IMR-90 (cell line): ENCODE results near the gene GAS6. TPM values are rescaled to one million over a fixed set of nuclear protein-coding genes. Genes with fewer than 3 reads are reported as not detected.

Source experiments
- ATAC-seq: fragments of 200-7000 bp; cut with Tn5 transposase; 2 replicates; pipeline ENCODE4 v1.9.1; 2020; ENCODE audit warnings: low read depth, mild to moderate bottlenecking, moderate library complexity
- BruUV-seq: library from RNA; stranded (reverse); fragments of 400-500 nt; replicated peaks from 2 replicates; lab custom pipeline; 2021; lab: Mats Ljungman, UMichigan
- CTCF ChIA-PET: fragments of 300-600 bp; formaldehyde crosslinking; extraction: SDS; loops from one replicate; lab custom pipeline; 2021; ENCODE audit warnings: antibody characterized with exemption; lab: Yijun Ruan, JAX
- POLR2A ChIA-PET: fragments of 300-600 bp; sonication (Branson Sonifier 250); formaldehyde crosslinking; loops from one replicate; lab custom pipeline; 2022; ENCODE audit warnings: antibody characterized with exemption; ENCODE audit not compliant: unreplicated experiment; lab: Charles Lee
- DNase-seq: peaks from one replicate; pipeline ENCODE4 v3.0.0; 2013
- H2AFZ ChIP-seq: replicated peaks from 2 replicates; pipeline ENCODE3; 2013; ENCODE audit warnings: low read length, mild to moderate bottlenecking; ENCODE audit not compliant: poor library complexity
- H2AK5ac ChIP-seq: 2 replicates; pipeline ENCODE4 v1.6.1; 2013; ENCODE audit warnings: low read depth, low read length, inconsistent platforms
- H2AK9ac ChIP-seq: replicated peaks from 2 replicates; pipeline ENCODE3; 2013; ENCODE audit warnings: mild to moderate bottlenecking, low read depth, low read length, moderate library complexity; ENCODE audit not compliant: poor library complexity
- H2BK120ac ChIP-seq: 2 replicates; pipeline ENCODE4 v1.6.1; 2013; ENCODE audit warnings: low read depth, low read length, inconsistent platforms
- H2BK15ac ChIP-seq: 3 replicates; pipeline ENCODE4 v1.6.1; 2013; ENCODE audit warnings: low read depth, low read length, inconsistent platforms
- H2BK20ac ChIP-seq: 2 replicates; pipeline ENCODE4 v1.6.1; 2013; ENCODE audit warnings: low read depth, mild to moderate bottlenecking, inconsistent platforms, low read length, moderate library complexity
- H2BK5ac ChIP-seq: 2 replicates; pipeline ENCODE4 v1.6.1; 2013; ENCODE audit warnings: mild to moderate bottlenecking, low read depth, low read length, inconsistent platforms; ENCODE audit not compliant: poor library complexity, severe bottlenecking
- H3K14ac ChIP-seq: replicated peaks from 2 replicates; pipeline ENCODE4 v1.6.1; 2013; ENCODE audit warnings: low read depth, low read length, inconsistent platforms
- H3K18ac ChIP-seq: 2 replicates; pipeline ENCODE4 v1.6.1; 2013; ENCODE audit warnings: low read depth, low read length, control low read depth
- H3K23ac ChIP-seq: 2 replicates; pipeline ENCODE4 v1.6.1; 2013; ENCODE audit warnings: low read depth, low read length, inconsistent platforms
- H3K27ac ChIP-seq: 2 replicates; pipeline ENCODE4 v1.5.1; 2013; ENCODE audit warnings: mild to moderate bottlenecking, control low read depth, low read length; ENCODE audit not compliant: insufficient read depth
- H3K27me3 ChIP-seq: 2 replicates; pipeline ENCODE4 v1.6.1; 2013; ENCODE audit warnings: low read length; ENCODE audit not compliant: control insufficient read depth, insufficient read depth
- H3K36me3 ChIP-seq: 2 replicates; pipeline ENCODE4 v1.6.1; 2013; ENCODE audit warnings: low read length, mixed read lengths; ENCODE audit not compliant: control insufficient read depth, insufficient read depth
- H3K4ac ChIP-seq: 2 replicates; pipeline ENCODE4 v1.6.1; 2013; ENCODE audit warnings: low read depth, low read length, inconsistent platforms
- H3K4me1 ChIP-seq: 2 replicates; pipeline ENCODE4 v1.6.1; 2013; ENCODE audit warnings: low read length, mixed read lengths; ENCODE audit not compliant: control insufficient read depth, insufficient read depth
- H3K4me2 ChIP-seq: 2 replicates; pipeline ENCODE4 v1.6.1; 2013; ENCODE audit warnings: low read depth, mild to moderate bottlenecking, control low read depth, low read length, moderate library complexity
- H3K4me3 ChIP-seq: 2 replicates; pipeline ENCODE4 v1.5.1; 2013; ENCODE audit warnings: low read depth, mild to moderate bottlenecking, control low read depth, low read length, moderate library complexity; ENCODE audit not compliant: insufficient read depth
- H3K56ac ChIP-seq: 2 replicates; pipeline ENCODE4 v1.6.1; 2013; ENCODE audit warnings: low read length, inconsistent platforms; ENCODE audit not compliant: insufficient read depth; ENCODE audit errors: extremely low read depth
- H3K79me1 ChIP-seq, 2 experiments: 2 replicates each; pipeline ENCODE4 v1.6.1; 2013; ENCODE audit warnings: low read length in 2 of 2, inconsistent platforms in 1 of 2, low read depth in 1 of 2
- H3K9ac ChIP-seq: 2 replicates; pipeline ENCODE4 v1.6.1; 2013; ENCODE audit warnings: low read depth, low read length, control low read depth
- H3K9me1 ChIP-seq: 2 replicates; pipeline ENCODE4 v1.6.1; 2013; ENCODE audit warnings: low read length, inconsistent platforms; ENCODE audit not compliant: insufficient read depth
- H3K9me3 ChIP-seq: 2 replicates; pipeline ENCODE4 v1.6.1; 2013; ENCODE audit warnings: low read length; ENCODE audit not compliant: control insufficient read depth, insufficient read depth
- H4K20me1 ChIP-seq: 2 replicates; pipeline ENCODE4 v1.6.1; 2013; ENCODE audit warnings: low read length, inconsistent platforms; ENCODE audit not compliant: insufficient read depth
- H4K5ac ChIP-seq: 2 replicates; pipeline ENCODE4 v1.6.1; 2013; ENCODE audit warnings: mild to moderate bottlenecking, low read depth, low read length, control low read depth
- H4K8ac ChIP-seq, 2 experiments: 2 replicates each; pipeline ENCODE4 v1.6.1; 2013; ENCODE audit warnings: low read depth in 2 of 2, low read length in 2 of 2, control low read depth in 1 of 2, inconsistent platforms in 1 of 2
- H4K91ac ChIP-seq: 2 replicates; pipeline ENCODE4 v1.6.1; 2013; ENCODE audit warnings: low read depth, low read length, inconsistent platforms; ENCODE audit not compliant: insufficient read depth
- CEBPB ChIP-seq: IDR thresholded peaks from 2 replicates; pipeline ENCODE4 v1.6.1; 2012; ENCODE audit warnings: low read depth, low read length, improper control_type of control experiment
- CHD1 ChIP-seq: IDR thresholded peaks from 2 replicates; pipeline ENCODE4 v1.6.1; 2012; ENCODE audit warnings: low read depth, low read length, improper control_type of control experiment
- FOS ChIP-seq: fragments of 150-350 bp; IDR thresholded peaks from 2 replicates; pipeline ENCODE4 v1.6.1; 2016; ENCODE audit warnings: low read depth, low read length
- MAZ ChIP-seq: IDR thresholded peaks from 2 replicates; pipeline ENCODE4 v1.6.1; 2012; ENCODE audit warnings: low read depth, mild to moderate bottlenecking, low read length, improper control_type of control experiment, moderate library complexity, borderline replicate concordance
- NFE2L2 ChIP-seq: fragments of 150-350 bp; IDR thresholded peaks from 2 replicates; pipeline ENCODE4 v1.6.1; 2016; ENCODE audit warnings: low read depth, mild to moderate bottlenecking, low read length
- RAD21 ChIP-seq: IDR thresholded peaks from 2 replicates; pipeline ENCODE4 v1.6.1; 2012; ENCODE audit warnings: low read length, improper control_type of control experiment
- RCOR1 ChIP-seq: IDR thresholded peaks from 2 replicates; pipeline ENCODE4 v1.6.1; 2012; ENCODE audit warnings: mild to moderate bottlenecking, low read length, improper control_type of control experiment; ENCODE audit not compliant: insufficient replicate concordance
- WGBS, 2 experiments: methylation state at CpG; one replicate each; pipeline versions ENCODE4 v1.1.5 to v1.1.7; 2013; ENCODE audit warnings: missing lambda C conversion rate in 2 of 2; ENCODE audit not compliant: insufficient read length in 1 of 2; ENCODE audit errors: extremely low coverage in 2 of 2; 5-methylcytosine and 5-hydroxymethylcytosine counted together
- dilution Hi-C: fragments of 300-500 bp; cut with HindIII; formaldehyde crosslinking; loops from one replicate; pipeline ENCODE4 v1.14.3; 2018; ENCODE audit warnings: low sequenced_read_pairs; ENCODE audit not compliant: unreplicated experiment
- in situ Hi-C: fragments of 300-500 bp; cut with MboI; formaldehyde crosslinking; loops from 3 replicates; pipeline ENCODE4 v1.14.3; 2019; ENCODE audit warnings: low sequenced_read_pairs, inconsistent platforms, mixed read lengths
- intact Hi-C: fragments of 100-400 bp; cut with micrococcal nuclease; formaldehyde crosslinking; loops from 2 replicates; pipeline ENCODE4 v1.10.0; 2022
- polyA plus RNA-seq, 3 experiments: library from polyadenylated mRNA; depleted of rRNA; stranded (reverse); fragments of >200 nt; gene quantifications; 2 replicates each; pipeline ENCODE4 v1.2.3, GENCODE V29; 2012; ENCODE audit warnings: low replicate concordance in 1 of 3
- total RNA-seq: library from RNA; depleted of rRNA; stranded (reverse); fragments of >200 nt; gene quantifications from 2 replicates; pipeline ENCODE4 v1.2.3, GENCODE V29; 2012

The GAS6 gene
- total and polyA plus RNA-seq, 2 of the 4 experiments (the other 2 are of a cell fraction) = 220 to 823 TPM

- intact Hi-C loops (no loop called here), dilution Hi-C loops (no loop called here), in situ Hi-C loops (no loop called here)
- peak overlapping the region; percentile 94 for H3K27ac ChIP-seq
- H3K36me3 ChIP-seq = no peaks in the 10 kb centered on the region
- peak overlapping the region; percentile 100 for H2BK5ac ChIP-seq
- no CpG with 5 or more reads among the region's 1 CpG for WGBS, 2 experiments
- H3K4me1 ChIP-seq = peaks cover 22% of the 10 kb centered on the region
- H2AK5ac ChIP-seq = peak overlapping the region; percentile 99; the same call in 1 of the 2 replicates
- peak overlapping the region; percentile 76; the same call in 2 of the 3 replicates for H2BK15ac ChIP-seq
- no peak overlapping the region for H3K4me2 ChIP-seq
- no peak overlapping the region for H3K4me3 ChIP-seq
- H3K9me1 ChIP-seq = peaks cover 16% of the 10 kb centered on the region
- ChIA-PET CTCF (no interaction called here), POLR2A (no interaction called here)
- peak overlapping the region; percentile 96 for H4K8ac ChIP-seq
- no peaks in the 10 kb centered on the region for H4K20me1 ChIP-seq
- peak overlapping the region; percentile 100 for H2BK120ac ChIP-seq
- H3K18ac ChIP-seq = peak overlapping the region; percentile 97; the same call in 1 of the 2 replicates
- H3K56ac ChIP-seq = peak overlapping the region; percentile 100
- no peak overlapping the region for H2AK9ac ChIP-seq
- H3K14ac ChIP-seq = peak overlapping the region; percentile 97
- H3K4ac ChIP-seq = peak overlapping the region; percentile 100
- H4K5ac ChIP-seq = peak overlapping the region; percentile 19; the same call in 1 of the 2 replicates
- no peak overlapping the region for H2AFZ ChIP-seq
- no peak for ATAC-seq
- TF ChIP-seq MAZ (no peak), CEBPB (peak; percentile 72), CHD1 (no peak), RCOR1 (no peak), FOS (no peak), RAD21 (no peak), NFE2L2 (no peak)
- H4K91ac ChIP-seq = peak overlapping the region; percentile 98
- no peaks in the 10 kb centered on the region for H3K9me3 ChIP-seq
- DNase-seq = peak; percentile 34
- H3K79me1 ChIP-seq = peaks cover 13 to 30% of the 10 kb centered on the region in 2 experiments
- H3K9ac ChIP-seq = no peak overlapping the region; the same call in 1 of the 2 replicates
- H3K27me3 ChIP-seq = no peaks in the 10 kb centered on the region
- BruUV-seq = no TSS peak
- H3K23ac ChIP-seq = peak overlapping the region; percentile 65; the same call in 1 of the 2 replicates
- H2BK20ac ChIP-seq = peak overlapping the region; percentile 98
Observed at GRCh38 chr13:113895436-113895835, 31.6 kb upstream of the GAS6 start.
